Measurements from ENCODE around the gene MCRIP1.

MCRIP1 gene

DNA sequence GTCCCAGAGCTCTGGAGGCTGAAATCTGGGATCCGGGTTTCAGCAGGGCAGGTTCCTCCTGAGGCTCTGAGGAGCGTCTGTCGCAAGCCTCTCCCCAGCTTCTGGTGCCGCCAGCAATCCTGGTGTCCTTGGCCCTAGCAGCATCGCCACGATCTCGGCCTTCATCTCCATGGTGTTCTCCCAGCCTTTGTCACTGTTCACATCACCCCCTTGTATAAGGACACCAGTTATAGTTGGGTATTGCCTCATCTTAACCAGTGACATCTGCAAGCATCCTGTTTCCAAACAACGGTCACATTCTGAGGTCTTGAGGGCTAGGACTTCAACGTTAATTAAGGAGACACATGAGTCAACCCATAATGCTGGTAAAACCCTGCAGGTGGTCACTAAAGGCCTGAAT is 4.5 kb upstream of the MCRIP1 start:
- DNase-seq (ENCODE audit: low spot score) = no peak
- TF ChIP-seq CTCF (IDR thresholded peaks at IDR 0.05; ENCODE audit: extremely low read depth, missing control alignments) = no peak

DNA sequence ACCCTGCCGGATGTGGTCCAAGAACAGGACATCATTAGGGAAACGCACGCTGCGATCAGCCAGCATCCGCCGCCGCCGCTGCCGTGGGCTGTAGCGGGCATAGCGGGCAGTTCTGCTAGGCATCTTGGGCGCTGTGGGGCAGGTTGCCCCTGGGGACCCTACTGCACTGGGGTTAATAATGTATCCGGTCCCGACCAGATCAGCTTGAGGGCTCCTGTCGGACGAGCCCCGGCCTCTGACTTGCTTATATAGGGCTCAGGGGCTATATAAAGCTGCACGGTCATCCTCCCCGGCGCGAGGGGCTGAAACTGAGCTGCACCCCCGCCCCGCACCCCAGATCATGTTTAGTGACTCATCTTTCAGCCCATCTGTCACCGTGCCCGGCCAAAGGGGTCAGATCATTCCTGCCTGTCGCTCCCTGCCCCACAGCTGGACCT is 1.8 kb upstream of the MCRIP1 start, which contains the start of gene PPP1R27:
TSS of gene PPP1R27 (minus strand) at position 220 of the 437 bp plus-strand sequence. CDS start at position 123, 97 bp downstream.
- TF ChIP-seq CTCF (IDR thresholded peaks at IDR 0.05; ENCODE audit: extremely low read depth, missing control alignments) = no peak
- no peak for DNase-seq (ENCODE audit: low spot score)

DNA sequence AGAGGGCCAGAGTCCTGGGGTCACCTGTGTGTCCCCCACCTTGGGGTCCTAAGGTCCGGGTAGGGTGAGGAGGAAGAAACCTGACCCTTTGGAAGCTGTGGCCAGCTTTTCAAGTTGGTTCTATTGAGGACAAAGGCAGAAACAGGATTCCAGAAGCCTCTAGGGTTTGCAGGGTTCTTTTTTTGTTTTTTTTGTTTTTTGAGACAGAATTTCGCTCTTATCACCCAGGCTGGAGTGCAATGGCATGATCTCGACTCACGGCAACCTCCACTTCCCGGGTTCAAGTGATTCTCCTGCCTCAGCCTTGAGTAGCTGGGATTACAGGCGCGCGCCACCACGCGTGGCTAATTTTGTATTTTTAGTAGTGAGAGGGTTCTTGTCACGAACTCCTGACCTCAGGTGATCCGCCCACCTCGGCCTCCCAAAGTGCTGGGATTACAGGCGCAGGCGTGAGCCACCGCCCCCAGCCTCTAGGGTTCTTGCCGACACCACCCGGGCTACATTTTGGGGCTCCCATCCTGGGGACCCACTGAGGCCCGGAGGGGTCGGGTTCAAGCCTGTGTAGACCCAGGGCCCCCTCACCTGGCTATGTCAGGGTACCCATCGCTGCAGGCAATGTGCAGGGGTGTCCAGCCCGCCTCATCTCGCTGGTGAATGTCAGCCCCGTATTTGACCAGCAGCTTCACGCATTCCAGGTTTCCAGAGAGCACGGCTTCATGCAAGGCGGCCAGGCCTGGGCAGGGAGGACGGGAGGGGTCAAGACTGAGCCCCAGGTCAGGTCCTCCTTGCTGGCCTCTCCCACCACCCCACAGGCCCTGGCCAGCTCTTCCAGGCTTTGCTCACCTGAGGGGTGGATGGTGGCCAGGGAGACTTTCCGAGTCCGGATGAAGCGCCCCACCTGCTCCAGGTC is 1.1 kb upstream of the MCRIP1 start:
- no peak for TF ChIP-seq CTCF (IDR thresholded peaks at IDR 0.05; ENCODE audit: extremely low read depth, missing control alignments)
- DNase-seq (ENCODE audit: low spot score) = no peak

GRCh38 chr17:81832608-81833159 is 407 bp downstream of the MCRIP1 start:
- peak; percentile 67 for DNase-seq (ENCODE audit: low spot score)
- no peak for TF ChIP-seq CTCF (IDR thresholded peaks at IDR 0.05; ENCODE audit: extremely low read depth, missing control alignments)

- no peak for DNase-seq (ENCODE audit: low spot score)
- no peak for TF ChIP-seq CTCF (IDR thresholded peaks at IDR 0.05; ENCODE audit: extremely low read depth, missing control alignments)
These were observed 1.0 kb downstream of the MCRIP1 start for GRCh38 chr17:81831957-81832607.

- DNase-seq (ENCODE audit: low spot score) = no peak
- TF ChIP-seq CTCF (IDR thresholded peaks at IDR 0.05; ENCODE audit: extremely low read depth, missing control alignments) = no peak
These were observed 1.5 kb downstream of the MCRIP1 start for GRCh38 chr17:81831563-81831956.

DNA sequence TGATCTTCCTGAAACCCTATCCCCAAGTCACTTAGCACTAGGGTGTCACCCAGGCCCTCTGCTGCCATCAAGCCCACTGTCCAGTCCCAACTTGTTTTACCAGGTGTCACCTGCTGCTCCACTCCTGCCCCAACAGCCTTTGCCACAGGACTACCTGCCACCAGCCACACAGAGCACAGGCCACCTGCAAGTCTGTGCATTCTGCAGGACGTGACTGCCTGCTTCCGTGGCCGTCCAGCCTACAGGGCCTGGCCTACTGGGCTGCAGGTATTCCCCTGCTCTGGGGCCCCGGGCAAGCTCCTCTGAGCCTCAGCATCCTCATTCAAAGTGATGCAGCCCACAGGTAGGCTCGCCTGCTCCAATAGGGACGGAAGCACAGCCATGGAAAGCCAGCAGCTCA is 3.2 kb downstream of the MCRIP1 start:
- no peak for TF ChIP-seq CTCF (IDR thresholded peaks at IDR 0.05; ENCODE audit: extremely low read depth, missing control alignments)
- no peak for DNase-seq (ENCODE audit: low spot score)

Measured in GM20000 (cell line).